HG03575 (cell line): ENCODE results near the gene PQBP1.

Experiments used
- ATAC-seq: cut with Tn5 transposase; IDR thresholded peaks from one replicate; pipeline ENCODE4 v1.9.1; 2021; ENCODE audit not compliant: unreplicated experiment, insufficient number of reproducible peaks, low FRiP score; ENCODE audit errors: extremely low read depth

Gene PQBP1

DNA sequence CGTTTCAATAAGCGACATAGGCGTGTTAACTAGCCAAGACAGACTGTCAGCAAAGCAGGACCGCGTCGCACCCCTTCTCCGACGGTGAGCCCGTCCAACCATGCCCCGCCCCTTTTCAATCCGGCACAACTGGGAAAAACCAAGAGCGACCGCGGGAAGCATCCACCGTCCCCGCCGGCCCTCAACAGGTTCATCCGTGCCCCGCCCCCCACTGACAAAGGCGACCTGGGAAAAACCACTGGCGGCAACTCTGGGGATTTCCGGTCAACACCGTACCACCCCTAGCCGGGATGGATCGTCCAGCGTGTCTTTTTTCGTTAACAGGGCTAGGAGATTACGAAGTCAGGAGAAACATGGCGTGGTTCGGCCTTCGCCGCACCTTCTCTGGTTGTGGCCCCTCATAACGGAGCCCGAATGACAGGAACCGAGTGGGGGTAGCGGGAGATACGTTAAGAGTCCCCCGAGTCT, 539 bp upstream of the PQBP1 start:
- ATAC-seq = no peak

DNA sequence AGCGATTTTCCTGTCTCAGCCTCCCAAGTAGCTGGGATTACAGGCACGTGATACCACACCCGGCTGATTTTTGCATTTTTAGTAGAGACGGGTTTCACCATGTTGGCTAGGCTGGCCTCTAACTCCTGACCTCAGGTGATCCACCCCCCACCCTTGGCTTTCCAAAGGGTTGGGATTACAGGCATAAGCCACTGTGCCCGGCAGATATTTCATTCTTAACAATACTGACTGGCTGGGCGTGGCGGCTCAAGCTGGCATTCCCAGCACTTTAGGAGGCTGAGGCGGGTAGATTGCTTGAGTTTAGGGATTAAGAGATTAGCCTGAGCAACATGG, 1.3 kb downstream of the PQBP1 start:
- no peak for ATAC-seq

DNA sequence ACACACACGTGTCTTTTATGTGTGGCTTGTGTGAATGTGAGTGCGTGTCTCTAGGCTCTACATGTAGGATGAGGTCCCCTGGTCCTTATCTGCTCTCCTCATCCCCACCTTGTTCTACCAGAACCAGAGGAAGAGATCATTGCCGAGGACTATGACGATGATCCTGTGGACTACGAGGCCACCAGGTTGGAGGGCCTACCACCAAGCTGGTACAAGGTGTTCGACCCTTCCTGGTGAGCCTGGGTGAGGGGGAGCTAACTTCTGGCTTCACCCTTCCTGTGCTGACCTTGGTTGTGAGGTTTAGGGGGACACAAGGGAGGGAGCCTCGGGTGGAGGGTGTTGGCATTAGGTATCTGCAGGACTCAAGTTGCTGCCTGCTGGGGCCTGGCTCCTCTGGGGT, 3.3 kb downstream of the PQBP1 start:
- ATAC-seq = no peak

DNA sequence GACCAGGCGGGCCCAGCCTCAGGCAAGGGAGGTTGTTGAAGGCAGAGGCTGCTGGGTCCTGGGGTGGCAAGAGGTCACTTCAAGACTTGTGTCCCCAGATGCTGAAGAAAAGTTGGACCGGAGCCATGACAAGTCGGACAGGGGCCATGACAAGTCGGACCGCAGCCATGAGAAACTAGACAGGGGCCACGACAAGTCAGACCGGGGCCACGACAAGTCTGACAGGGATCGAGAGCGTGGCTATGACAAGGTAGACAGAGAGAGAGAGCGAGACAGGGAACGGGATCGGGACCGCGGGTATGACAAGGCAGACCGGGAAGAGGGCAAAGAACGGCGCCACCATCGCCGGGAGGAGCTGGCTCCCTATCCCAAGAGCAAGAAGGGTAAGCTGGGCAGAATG, 4.4 kb downstream of the PQBP1 start:
- ATAC-seq = no peak

DNA sequence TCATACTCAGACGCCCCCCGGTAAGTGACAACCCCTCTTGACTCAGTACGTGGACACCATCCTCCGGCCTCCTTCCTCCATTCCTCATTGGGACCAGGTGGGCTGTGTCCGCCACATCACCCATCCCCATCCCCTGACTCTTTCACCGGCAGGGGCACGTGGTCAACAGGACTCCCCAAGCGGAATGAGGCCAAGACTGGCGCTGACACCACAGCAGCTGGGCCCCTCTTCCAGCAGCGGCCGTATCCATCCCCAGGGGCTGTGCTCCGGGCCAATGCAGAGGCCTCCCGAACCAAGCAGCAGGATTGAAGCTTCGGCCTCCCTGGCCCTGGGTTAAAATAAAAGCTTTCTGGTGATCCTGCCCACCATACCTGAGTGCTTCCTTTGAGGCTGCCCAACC, 5.0 kb downstream of the PQBP1 start:
- ATAC-seq = no peak

DNA sequence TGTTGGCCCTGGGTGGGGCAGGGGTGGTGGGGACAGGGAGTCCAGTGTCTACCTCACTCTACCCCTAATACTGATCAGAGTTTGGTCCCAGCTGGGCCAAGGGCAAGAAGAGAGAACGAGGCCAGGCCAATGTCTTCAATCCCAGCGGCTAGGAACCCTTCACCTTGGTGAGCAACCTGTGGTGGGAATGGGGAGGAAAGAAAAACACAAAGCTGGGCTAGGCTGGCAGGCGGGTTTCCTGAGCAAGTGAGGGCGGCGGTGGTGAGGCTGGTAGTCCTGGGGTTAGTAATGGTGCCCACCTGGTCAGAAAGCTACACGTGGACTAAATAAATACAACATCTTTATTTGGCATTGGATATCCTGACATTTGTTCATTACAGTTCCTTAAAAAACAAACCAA, 5.6 kb downstream of the PQBP1 start:
- no peak for ATAC-seq

DNA sequence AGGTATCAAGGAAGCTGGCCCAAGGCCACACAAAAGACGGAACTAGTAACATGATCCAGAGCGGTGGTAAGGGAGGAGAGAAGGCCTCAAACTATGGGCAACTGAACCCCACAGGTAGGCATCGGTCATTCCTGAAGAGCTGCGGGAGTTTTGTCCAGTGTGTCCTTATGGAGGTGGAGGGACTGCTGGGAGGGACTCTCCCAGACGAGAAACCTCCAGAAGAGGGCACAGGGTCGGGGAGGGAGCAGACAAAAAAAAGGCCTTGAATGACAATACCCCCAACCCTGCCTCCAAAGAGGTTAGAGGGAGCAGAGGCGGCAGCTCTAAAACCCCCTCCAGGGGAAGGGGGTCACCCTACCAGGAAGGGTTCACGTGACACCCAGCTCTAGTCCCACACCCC, 6.5 kb downstream of the PQBP1 start:
- ATAC-seq = no peak

DNA sequence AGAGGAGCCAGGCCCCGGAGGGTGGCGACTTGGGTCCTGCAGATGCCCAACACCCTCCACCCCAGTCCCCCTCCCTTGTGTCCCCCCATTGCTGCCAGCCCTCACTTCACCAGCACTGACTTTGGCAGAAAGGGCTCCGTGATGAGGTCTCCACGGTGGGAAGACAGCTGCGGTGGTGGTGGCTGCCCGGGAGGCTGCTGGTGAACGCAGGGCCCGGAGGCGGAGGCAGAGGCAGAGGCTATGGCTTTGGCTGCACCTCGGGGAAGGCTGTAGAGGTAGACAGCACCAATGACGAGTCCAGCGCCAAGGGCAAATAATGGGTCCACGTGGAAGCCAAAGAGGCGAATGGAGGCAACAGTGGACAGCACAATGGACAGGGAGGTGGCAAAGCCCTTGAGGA, 6.9 kb downstream of the PQBP1 start:
- no peak for ATAC-seq

DNA sequence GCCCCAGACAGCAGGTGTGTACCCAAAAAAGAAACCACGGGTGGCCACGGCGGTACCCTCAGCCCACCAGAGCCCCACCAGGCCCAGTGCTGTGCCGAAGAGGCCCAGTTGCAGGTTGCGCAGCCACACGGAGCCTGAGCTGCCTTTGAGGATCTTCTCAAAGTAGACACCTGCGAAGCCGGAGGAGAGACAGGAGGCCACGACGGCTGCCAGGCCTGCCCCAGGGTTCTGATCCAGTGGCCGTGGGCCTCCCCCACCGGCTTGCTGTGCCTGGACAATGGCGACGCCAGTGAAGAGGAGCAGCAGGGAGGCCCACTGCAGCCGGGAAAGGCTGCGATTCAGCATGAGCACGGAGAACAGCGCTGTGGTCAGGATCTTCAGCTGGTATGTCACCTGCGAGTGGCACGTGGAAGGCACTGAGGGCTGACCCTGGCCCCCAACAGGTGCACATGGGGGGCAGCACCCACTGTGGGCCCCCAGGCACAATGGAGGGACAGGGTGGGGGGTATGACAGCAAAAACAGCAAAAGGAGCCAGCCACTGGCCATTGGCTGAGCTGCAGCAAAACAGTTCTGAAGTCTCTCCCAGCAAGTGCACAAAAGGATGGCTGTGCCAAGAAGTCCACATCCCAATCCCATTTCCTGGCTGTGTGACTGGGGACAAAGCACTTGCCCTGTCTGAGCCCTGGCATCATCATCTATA, 7.5 kb downstream of the PQBP1 start:
- no peak for ATAC-seq

DNA sequence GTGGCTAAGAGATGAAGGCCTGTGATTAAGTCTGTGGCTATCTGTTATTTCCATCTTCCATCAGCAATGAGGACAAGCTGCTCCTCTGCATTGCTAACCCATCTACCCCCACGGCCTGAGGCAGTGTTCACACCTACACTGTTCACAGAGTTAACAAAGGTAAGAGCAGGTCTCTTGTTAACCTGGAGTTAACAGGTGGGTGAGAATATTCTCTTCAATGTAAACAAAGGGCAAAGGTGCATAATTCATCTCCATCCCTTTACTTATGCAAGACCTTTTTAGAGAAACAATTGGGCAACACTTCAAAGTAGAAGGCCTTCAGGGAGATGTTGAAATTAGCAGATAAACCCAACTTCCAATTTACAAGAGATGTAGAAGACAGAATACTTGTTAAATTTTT, 10.9 kb downstream of the PQBP1 start:
- ATAC-seq = no peak

DNA sequence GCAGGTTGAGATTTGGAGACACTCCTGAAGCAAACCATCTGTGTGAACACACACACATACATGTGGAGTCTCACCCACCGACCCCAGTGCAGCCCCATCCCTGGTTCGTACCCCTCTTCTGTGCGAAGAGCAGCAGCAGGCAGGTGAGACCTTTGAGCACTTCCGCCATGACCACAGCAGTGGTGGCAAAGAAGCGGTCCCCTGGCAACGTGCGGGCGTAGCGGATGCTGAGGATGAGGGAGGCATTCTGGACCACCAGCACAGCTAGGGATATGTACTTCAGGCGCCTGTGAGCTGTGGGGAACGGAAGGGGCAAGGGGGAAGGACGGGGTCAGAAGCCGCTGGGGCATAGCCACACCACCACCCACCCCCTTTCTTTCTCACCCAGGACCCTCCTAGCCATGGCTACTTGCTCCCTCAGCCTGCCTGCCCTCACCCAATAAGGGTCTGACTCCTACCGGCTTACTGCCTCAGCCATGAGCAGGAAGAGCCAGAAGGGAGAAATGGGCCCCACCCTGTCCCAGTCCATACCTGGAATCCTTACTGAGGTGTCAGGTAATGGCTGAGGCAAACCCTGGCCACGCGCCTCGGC, 12.1 kb downstream of the PQBP1 start:
- ATAC-seq = no peak

DNA sequence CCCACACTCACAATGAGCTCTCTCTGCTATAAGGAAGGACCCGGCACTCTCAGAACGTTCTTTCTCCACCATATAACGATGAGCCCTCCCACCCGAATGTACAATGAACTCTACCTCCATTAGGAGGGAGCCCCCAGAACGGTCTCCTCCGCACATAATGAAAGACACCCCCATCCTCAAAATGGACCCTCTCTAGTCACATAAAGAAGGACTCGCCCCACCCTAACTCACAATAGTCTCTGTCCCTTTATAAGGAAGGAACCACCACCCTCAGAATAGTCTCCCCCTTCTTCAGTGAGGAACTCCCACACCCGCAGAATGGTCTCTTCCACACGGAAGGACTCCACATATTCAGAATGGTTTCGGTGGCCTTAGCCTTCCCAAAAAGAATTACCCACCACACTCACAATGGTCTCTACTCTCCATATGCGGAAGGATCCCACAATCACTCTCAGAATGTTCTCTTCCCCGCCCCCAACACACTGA, 13.2 kb downstream of the PQBP1 start:
- ATAC-seq = no peak

DNA sequence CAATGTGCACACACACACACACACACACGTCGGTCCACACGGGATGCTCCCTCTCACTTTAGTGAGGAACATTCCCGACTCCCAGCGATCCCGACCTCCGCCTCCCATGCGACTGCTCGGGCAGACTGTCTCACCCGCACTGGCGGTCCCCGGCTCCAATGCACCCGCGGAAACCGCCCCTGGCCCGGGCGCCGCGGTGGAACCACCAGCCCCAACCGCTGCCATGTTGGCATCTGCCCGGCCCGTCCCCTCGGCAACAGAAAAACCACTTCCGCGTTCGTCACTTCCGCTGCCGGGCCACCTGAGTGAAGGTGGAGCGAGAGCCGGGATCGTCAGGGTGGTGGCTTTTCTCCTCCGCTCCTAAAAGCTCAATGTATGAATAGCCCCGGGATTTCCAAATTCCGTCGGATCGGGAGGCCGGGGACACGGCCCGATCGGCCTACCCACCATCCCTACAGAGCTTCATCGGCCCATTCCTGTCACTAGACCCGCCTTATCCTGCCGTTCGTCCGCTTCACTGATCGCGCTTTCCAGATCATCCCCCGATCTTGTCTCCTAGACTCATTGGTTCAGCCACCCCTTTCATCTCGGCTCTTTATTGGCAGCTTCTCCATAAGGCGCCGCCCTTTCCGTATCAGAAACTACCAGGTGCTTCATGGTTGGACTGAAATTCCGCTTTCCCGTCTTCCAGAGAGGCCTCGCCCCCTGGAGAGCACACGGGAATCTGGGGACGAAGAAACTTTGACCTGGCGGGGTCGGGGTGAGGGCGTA, 13.9 kb downstream of the PQBP1 start, which contains the start of gene SLC35A2:
Gene SLC35A2 (minus strand): TSS at position 235 of the 771 bp plus-strand sequence. CDS start 10 bp downstream, at position 225.
- ATAC-seq = no peak

DNA sequence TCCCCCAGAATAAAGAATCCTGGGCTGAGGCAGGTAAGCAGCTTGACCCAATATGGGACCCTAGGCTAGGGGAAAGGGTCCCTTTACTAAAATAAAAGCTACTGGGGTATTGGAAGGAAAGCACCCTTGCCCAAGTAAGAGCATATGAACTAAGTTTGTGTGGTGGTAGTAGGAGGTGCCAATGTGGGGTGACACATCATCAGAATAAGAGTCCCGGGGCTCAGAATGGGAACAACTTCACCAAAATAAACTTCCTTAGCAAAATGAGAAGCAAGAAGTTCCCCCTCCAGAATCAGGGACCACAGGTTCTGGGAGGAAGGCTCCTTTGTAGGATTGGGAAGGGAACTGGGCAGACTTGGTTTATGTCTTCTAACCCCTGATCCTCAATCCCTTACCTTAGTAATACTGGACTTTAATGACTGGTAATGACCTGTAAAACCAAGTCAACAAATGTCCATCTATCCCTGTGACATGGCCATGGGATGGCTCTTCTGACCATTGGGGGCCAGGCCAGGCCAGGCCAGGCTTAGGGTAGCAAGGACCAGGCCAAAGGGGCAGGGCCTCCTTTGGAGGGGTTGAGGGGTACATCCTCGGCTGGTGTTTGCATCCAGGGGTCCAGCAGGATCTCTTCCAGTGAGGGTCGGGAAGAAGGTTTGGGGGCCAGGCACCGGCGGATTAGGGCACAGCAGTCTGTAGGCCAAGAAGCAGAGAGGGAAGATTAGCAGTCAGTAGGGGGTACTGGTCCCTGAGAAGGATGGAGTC, 16.1 kb downstream of the PQBP1 start:
- no peak for ATAC-seq

DNA sequence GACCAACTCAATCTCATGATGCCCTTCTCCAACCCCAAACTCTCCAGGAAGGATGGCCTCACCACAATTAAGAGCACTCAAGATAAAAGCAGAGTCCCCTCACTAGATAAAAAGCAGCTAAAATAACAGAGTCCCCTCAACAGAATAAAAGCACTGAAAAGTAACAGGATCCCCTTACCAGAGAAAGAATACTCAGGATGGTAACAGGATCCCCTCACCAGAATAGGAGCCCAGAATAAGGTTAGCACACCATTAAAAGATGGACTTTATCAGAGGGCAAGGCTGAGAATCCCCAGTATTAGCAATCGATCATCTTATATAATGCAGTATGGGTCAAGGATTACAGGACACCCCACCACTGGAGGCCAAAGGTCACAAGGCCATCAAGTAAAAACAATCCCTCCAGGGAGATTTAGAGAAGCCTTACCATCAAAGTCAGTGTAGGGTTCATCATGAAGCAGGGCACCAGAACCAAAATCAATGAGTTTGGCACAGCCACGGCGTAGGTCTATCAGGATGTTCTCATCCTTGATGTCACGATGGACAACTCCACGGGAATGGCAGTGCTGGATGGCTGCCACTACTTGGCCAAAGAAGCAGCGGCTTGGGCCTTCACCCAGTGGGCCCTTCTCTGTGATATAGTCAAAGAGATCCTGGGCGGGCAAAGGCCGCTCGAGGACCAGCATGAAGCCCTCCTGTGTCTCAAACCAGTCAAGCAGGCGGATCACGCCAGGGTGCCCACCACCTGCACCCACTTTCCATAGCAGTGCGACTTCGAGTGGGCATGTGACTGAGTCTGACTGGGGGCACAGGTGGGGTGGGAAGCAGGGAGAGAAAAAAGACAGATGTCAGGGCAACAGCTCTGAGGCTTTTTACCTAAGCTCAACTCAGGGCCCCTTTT, 17.1 kb downstream of the PQBP1 start:
- ATAC-seq = no peak

DNA sequence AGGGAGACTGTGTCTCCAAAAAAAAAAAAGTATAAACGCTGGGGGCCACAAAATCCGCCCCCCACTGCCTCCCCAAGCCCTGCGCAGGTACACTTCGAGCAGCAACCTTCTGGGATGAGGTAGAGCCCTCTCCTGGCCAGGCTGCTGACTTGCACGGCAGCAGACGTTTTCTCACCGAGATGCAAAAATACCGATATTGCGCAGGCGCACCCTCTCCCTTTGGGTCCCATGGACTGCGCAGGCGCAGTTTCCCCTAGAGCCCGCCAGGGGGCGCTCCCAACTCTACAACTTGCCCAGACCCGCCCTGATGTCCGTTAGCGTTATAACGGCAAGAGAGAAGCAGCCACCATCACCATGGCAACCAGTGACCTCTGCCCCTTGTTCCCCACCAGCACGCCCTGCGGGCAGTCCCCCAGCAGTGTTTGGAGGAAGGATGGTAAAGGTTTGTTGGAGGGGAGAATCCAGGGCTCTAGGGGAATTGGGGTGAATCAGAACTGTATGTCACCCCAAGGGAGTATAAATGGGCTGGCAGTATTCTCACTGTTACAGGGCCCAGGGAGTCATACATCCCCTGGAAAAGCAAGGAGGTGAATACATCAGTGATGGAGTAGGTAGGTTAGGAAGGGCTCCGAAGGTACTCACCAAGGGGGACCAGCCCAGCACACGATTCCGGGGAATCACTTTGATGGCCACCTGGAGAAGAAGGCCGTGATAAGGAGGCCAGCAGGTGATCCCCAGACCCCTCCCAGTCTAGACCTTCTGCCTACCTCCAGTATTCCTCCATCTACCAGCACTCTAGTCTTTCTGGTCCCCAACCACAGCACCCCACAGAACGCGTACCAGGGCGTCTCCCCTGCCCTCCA, 19.6 kb downstream of the PQBP1 start:
- no peak for ATAC-seq

DNA sequence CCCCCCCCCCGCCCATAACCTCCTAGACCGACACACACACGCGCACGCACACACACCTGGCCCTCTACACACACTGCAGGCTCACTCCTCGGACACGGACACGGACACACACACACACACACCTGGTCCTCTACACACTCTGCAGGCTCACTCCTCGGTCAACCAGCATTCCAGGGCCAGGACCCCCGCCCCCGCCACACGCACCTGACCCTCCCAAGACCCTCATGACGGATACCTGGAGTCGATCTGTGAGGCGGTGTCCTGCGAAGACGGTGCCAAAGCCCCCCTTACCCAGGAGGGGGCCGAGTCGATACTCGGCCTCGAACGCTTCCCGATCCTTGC, 20.5 kb downstream of the PQBP1 start:
- ATAC-seq = no peak
